Transverse colon (tissue), 4 donors: ENCODE data around the gene PCDHB10. TPM values are rescaled to one million over a fixed set of nuclear protein-coding genes. Genes with fewer than 3 reads are reported as not detected.
A peak's percentile ranks its signal among the peaks of the same experiment; 100 is the strongest.
"Not testable (repeated sequence)": the region's sequence is repeated elsewhere in the genome, so short reads cannot be mapped to it uniquely, and the experiment has no call there.

Experiments
- DNase-seq: peaks from one replicate; pipeline ENCODE4 v3.0.0-alpha.2; 2019
- H3K27ac ChIP-seq, 4 donors: fragments of 200-600 bp; sonication (generic); 2 replicates each; pipeline ENCODE4 v1.5.1; 2016 to 2018; ENCODE audit warnings: inconsistent platforms in 4 of 4
- H3K27me3 ChIP-seq: fragments of 200-600 bp; sonication (generic); 2 replicates; pipeline ENCODE4 v1.5.1; 2017; ENCODE audit warnings: inconsistent platforms
- H3K36me3 ChIP-seq, 4 donors: fragments of 200-600 bp; sonication (generic); 2 replicates each; pipeline ENCODE4 v1.5.1; 2017 to 2019; ENCODE audit warnings: inconsistent platforms in 4 of 4
- H3K4me1 ChIP-seq, 4 donors: fragments of 200-600 bp; sonication (generic); 2 replicates each; pipeline ENCODE4 v1.5.1; 2017 to 2020; ENCODE audit warnings: inconsistent platforms in 4 of 4
- H3K4me3 ChIP-seq, 4 donors: fragments of 200-600 bp; sonication (generic); 1 replicate in 1 of 4; 2 replicates in 3 of 4; pipeline versions ENCODE4 v1.5.1 to v1.6.1; 2017 to 2019; ENCODE audit warnings: inconsistent platforms in 4 of 4
- H3K9me3 ChIP-seq, 2 donors: fragments of 200-600 bp; sonication (generic); 2 replicates each; pipeline ENCODE4 v1.5.1; 2017 to 2019; ENCODE audit warnings: inconsistent platforms in 2 of 2
- EP300 ChIP-seq: sonication (generic); formaldehyde crosslinking; IDR thresholded peaks from one replicate; pipeline ENCODE4 v1.6.1; 2017; ENCODE audit warnings: antibody characterized with exemption, low read depth
- POLR2A ChIP-seq: fragments of 450-650 bp; IDR thresholded peaks from one replicate; pipeline ENCODE4 v1.6.1; 2016; ENCODE audit warnings: antibody characterized with exemption, mild to moderate bottlenecking, moderate library complexity
- POLR2AphosphoS5 ChIP-seq, 3 donors: sonication (generic); formaldehyde crosslinking; IDR thresholded peaks; one replicate each; pipeline ENCODE4 v1.6.1; 2016; ENCODE audit warnings: antibody characterized with exemption in 3 of 3
- WGBS, 2 donors: methylation state at CpG; one replicate each; pipeline ENCODE4 v1.1.5; 2018; ENCODE audit warnings: low coverage in 1 of 2; 5-methylcytosine and 5-hydroxymethylcytosine counted together
- in situ Hi-C, 4 donors: fragments of 200-750 bp; cut with MboI; loops; one replicate each; pipeline versions ENCODE4 v1.15.0 to v1.15.1; 2017; ENCODE audit warnings: low sequenced_read_pairs in 3 of 4, low pct_ligation_motif_present in 1 of 4, low pct_unique_long_range_greater_than_20kb in 1 of 4
- intact Hi-C: fragments of 100-400 bp; cut with DNase I; formaldehyde crosslinking; loops from one replicate; pipeline ENCODE4 v1.15.1; 2023; ENCODE audit warnings: low total_unique reads
- total RNA-seq, 4 donors: library from RNA; depleted of rRNA; stranded (reverse); fragments of >200 nt; gene quantifications; one replicate each; pipeline ENCODE4 v1.1.0, GENCODE V29; 2016
- TF ChIP-seq, protein P1 (sequence below), 5 experiments: fragments of 200-600 bp in 3 of 5; fragments of 450-650 bp in 2 of 5; sonication (generic) in 3 of 5; IDR thresholded peaks; 1 replicate in 2 of 5; 2 replicates in 3 of 5; pipeline ENCODE4 v1.5.1; 2016 to 2017; ENCODE audit warnings: antibody characterized with exemption in 5 of 5, inconsistent platforms in 3 of 5, mild to moderate bottlenecking in 2 of 5, moderate library complexity in 1 of 5

Gene PCDHB10
- total RNA-seq: 1 to 10 TPM in 1 of 4 donors, under 1 TPM in 2, not detected in 1; 0.68 to 1.1 (median 0.79) TPM

DNA sequence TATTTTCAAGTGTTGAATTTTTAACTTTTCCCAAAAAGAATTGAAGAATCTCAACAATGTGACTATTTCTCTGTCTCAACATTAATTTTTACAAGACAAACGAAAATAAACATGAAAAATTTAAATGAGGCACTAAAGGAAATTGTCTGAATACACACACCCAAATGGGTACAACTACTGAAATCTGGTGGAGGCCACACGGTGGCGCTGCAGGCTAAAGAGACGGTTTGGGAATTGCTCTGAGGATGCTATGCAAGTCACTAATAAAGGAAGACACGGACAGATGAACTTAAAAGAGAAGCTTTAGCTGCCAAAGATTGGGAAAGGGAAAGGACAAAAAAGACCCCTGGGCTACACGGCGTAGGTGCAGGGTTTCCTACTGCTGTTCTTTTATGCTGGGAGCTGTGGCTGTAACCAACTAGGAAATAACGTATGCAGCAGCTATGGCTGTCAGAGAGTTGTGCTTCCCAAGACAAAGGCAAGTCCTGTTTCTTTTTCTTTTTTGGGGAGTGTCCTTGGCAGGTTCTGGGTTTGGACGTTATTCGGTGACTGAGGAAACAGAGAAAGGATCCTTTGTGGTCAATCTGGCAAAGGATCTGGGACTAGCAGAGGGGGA lies at the start of gene PCDHB10:
TSS of gene PCDHB10 (plus strand) at position 244 of the 616 bp plus-strand sequence. CDS start at position 444, 200 bp downstream.
- in situ Hi-C loops (no loop called here), intact Hi-C loops (no loop called here)
- no peak within 1 kb of the TSS for H3K27ac ChIP-seq
- peaks cover 4% of the 10 kb centered on the region for H3K27me3 ChIP-seq
- H3K9me3 ChIP-seq: peaks cover 21 to 52% of the 10 kb centered on the region in 2 donors
- H3K36me3 ChIP-seq: no peaks in the 10 kb centered on the region
- WGBS, 2 donors: 4 to 18% methylated on average over 5 to 9 of the region's 10 CpGs
- no peak within 1 kb of the TSS for H3K4me3 ChIP-seq
- DNase-seq: no peak
- no peaks in the 10 kb centered on the region for H3K4me1 ChIP-seq
- TF ChIP-seq POLR2AphosphoS5 (IDR thresholded peaks at IDR 0.05): no peak
- TF ChIP-seq, protein P1, sequence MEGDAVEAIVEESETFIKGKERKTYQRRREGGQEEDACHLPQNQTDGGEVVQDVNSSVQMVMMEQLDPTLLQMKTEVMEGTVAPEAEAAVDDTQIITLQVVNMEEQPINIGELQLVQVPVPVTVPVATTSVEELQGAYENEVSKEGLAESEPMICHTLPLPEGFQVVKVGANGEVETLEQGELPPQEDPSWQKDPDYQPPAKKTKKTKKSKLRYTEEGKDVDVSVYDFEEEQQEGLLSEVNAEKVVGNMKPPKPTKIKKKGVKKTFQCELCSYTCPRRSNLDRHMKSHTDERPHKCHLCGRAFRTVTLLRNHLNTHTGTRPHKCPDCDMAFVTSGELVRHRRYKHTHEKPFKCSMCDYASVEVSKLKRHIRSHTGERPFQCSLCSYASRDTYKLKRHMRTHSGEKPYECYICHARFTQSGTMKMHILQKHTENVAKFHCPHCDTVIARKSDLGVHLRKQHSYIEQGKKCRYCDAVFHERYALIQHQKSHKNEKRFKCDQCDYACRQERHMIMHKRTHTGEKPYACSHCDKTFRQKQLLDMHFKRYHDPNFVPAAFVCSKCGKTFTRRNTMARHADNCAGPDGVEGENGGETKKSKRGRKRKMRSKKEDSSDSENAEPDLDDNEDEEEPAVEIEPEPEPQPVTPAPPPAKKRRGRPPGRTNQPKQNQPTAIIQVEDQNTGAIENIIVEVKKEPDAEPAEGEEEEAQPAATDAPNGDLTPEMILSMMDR (IDR thresholded peaks at IDR 0.05): peak in 3 of 5 experiments; percentile 14 to 32 (median 31)

DNA sequence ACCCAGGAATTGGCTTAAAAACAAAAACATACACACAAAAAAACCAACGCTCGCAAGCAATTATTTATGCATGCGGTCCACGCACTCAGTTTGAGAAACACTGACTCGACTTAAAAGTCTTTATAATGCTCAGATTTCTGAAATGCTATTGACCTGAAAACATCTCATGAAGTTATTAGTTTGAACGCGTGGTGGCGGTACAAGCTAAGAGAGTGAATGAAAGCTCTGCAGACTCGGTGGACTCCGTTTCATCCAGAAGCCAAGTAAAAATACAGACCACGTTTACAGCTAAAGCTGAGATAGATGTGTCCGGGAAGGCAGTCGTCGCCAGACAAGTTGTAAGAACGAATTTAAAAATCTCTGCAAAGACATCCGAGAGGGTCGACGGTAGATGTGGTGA lies 42.3 kb upstream of the PCDHB10 start, which contains the start of gene PCDHB6:
TSS of gene PCDHB6 (plus strand) at position 246 of the 400 bp plus-strand sequence. CDS start 201 bp downstream, outside the sequence.
- H3K4me3 ChIP-seq: no peak within 1 kb of the TSS
- no peaks in the 10 kb centered on the region for H3K36me3 ChIP-seq
- no peak for TF ChIP-seq POLR2A
- TF ChIP-seq, protein P1 (IDR thresholded peaks at IDR 0.05): no peak
- TF ChIP-seq POLR2AphosphoS5 (IDR thresholded peaks at IDR 0.05): no peak
- TF ChIP-seq EP300: no peak
- peaks cover 12 to 37% of the 10 kb centered on the region in 2 donors for H3K9me3 ChIP-seq
- in situ Hi-C loops (no loop called here), intact Hi-C loops (no loop called here)
- 39 to 40% methylated on average over 18 of the region's 18 CpGs for WGBS, 2 donors
- H3K27me3 ChIP-seq: no peaks in the 10 kb centered on the region
- no peak within 1 kb of the TSS for H3K27ac ChIP-seq
- no peaks in the 10 kb centered on the region for H3K4me1 ChIP-seq
- no peak for DNase-seq

DNA sequence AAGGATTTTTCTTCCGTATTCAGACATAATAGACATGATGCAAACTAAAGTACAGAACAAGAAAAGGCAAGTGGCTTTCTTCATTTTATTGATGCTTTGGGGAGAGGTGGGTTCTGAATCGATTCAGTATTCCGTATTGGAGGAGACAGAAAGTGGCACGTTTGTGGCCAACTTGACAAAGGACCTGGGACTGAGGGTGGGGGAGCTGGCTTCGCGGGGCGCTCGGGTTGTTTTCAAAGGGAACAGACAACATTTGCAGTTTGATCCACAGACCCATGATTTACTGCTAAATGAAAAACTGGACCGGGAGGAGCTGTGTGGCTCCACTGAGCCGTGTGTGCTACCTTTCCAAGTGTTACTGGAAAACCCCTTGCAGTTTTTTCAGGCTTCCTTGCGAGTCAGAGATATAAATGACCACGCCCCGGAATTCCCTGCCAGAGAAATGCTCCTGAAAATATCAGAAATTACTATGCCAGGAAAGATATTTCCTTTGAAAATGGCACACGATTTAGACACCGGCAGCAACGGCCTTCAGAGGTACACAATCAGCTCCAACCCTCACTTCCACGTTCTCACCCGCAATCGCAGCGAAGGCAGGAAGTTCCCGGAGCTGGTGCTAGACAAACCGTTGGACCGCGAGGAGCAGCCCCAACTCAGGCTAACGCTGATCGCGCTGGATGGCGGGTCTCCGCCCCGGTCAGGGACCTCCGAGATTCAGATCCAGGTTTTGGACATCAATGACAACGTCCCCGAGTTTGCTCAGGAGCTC lies 41.7 kb upstream of the PCDHB10 start:
- WGBS, 2 donors: 72 to 76% methylated on average over 3 to 33 of the region's 33 CpGs
- Histone ChIP-seq H3K27me3 (no peaks in the 10 kb centered on the region), H3K9me3 (peaks cover 15 to 34% of the 10 kb centered on the region in 2 donors), H3K4me1 (no peaks in the 10 kb centered on the region), H3K4me3 (no peak overlapping the region), H3K36me3 (no peaks in the 10 kb centered on the region), H3K27ac (no peak overlapping the region)
- TF ChIP-seq POLR2AphosphoS5 (IDR thresholded peaks at IDR 0.05) (no peak), POLR2A (no peak), EP300 (no peak)
- TF ChIP-seq, protein P1 (IDR thresholded peaks at IDR 0.05): no peak
- intact Hi-C loops: no loop called here
- in situ Hi-C loops: no loop called here
- DNase-seq: no peak

DNA sequence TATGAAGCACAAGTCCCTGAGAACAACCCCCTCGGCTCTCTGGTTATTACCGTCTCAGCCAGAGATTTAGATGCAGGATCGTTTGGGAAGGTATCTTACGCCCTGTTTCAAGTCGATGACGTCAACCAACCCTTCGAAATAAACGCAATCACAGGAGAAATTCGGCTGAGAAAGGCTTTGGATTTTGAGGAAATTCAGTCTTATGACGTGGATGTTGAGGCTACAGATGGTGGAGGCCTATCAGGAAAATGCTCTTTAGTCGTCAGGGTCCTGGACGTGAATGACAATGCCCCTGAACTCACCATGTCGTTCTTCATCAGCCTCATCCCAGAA lies 41.2 kb upstream of the PCDHB10 start:
- peaks cover 15 to 34% of the 10 kb centered on the region in 2 donors for H3K9me3 ChIP-seq
- TF ChIP-seq, protein P1 (IDR thresholded peaks at IDR 0.05): no peak
- TF ChIP-seq POLR2A: no peak
- no peak for TF ChIP-seq POLR2AphosphoS5 (IDR thresholded peaks at IDR 0.05)
- no peak for TF ChIP-seq EP300
- 59% methylated on average over 13 of the region's 13 CpGs; no CpG with 5 or more reads in 1 of the 2 donors for WGBS, 2 donors
- intact Hi-C loops (no loop called here), in situ Hi-C loops (no loop called here)
- no peaks in the 10 kb centered on the region for H3K27me3 ChIP-seq
- no peaks in the 10 kb centered on the region for H3K4me1 ChIP-seq
- H3K4me3 ChIP-seq: no peak overlapping the region
- DNase-seq: no peak
- H3K27ac ChIP-seq: no peak overlapping the region
- H3K36me3 ChIP-seq: no peaks in the 10 kb centered on the region

DNA sequence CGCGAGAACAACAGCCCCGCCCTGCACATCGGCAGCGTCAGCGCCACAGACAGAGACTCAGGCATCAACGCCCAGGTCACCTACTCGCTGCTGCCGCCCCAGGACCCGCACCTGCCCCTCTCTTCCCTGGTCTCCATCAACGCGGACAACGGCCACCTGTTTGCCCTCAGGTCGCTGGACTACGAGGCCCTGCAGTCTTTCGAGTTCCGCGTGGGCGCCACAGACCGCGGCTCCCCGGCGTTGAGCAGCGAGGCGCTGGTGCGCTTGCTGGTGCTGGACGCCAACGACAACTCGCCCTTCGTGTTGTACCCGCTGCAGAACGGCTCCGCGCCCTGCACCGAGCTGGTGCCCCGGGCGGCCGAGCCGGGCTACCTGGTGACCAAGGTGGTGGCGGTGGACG lies 40.5 kb upstream of the PCDHB10 start:
- H3K27ac ChIP-seq, intact Hi-C loops, in situ Hi-C loops, H3K27me3 ChIP-seq, H3K4me3 ChIP-seq, H3K36me3 ChIP-seq, DNase-seq, H3K4me1 ChIP-seq: not testable (repeated sequence)
- WGBS, 2 donors: 67% methylated on average over 32 of the region's 41 CpGs; no CpG with 5 or more reads in 1 of the 2 donors
- peaks cover 18 to 39% of the 10 kb centered on the region in 2 donors for H3K9me3 ChIP-seq

DNA sequence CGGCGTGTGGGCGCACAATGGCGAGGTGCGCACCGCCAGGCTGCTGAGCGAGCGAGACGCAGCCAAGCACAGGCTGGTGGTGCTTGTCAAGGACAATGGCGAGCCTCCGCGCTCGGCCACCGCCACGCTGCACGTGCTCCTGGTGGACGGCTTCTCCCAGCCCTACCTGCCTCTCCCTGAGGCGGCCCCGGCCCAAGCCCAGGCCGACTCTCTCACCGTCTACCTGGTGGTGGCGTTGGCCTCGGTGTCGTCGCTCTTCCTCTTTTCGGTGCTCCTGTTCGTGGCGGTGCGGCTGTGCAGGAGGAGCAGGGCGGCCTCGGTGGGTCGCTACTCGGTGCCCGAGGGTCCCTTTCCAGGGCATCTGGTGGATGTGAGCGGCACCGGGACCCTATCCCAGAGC lies 40.1 kb upstream of the PCDHB10 start:
- in situ Hi-C loops, H3K27me3 ChIP-seq, H3K4me1 ChIP-seq, DNase-seq, H3K27ac ChIP-seq, intact Hi-C loops, H3K4me3 ChIP-seq, H3K36me3 ChIP-seq: not testable (repeated sequence)
- peaks cover 21 to 43% of the 10 kb centered on the region in 2 donors for H3K9me3 ChIP-seq
- WGBS, 2 donors: 72% methylated on average over 19 of the region's 36 CpGs; no CpG with 5 or more reads in 1 of the 2 donors
